Measurements from ENCODE around the gene LIN37.

DNA sequence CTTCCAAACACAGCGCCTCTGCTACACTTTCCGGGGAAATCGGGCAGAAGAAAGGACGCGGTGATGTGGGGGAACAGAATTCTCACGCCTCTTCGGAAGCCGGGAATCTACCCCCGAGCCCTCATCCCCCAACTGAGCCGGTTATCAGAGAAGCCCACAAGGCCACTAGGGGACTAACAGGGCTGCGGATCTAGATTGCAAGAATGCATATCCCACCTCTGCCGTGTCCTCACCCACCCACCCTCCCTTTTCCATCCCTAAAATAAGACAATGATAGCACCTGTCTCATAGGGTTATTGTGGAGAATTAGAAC is 7.2 kb upstream of the LIN37 start:
- TF ChIP-seq CTCF (IDR thresholded peaks at IDR 0.05) (no peak), POLR2A (IDR thresholded peaks at IDR 0.05; ENCODE audit: low read depth) (no peak)

All from esophagus muscularis mucosa (tissue), 3 donors.